Hepatocyte (in vitro differentiated cells): ENCODE results near the gene IL17RB. TPM values are rescaled to one million over a fixed set of nuclear protein-coding genes. Genes with fewer than 3 reads are reported as not detected.
A peak's percentile ranks its signal among the peaks of the same experiment; 100 is the strongest.

Experiments
- DNase-seq: peaks from one replicate; pipeline ENCODE4 v3.0.0-alpha.2; 2016; ENCODE audit warnings: low spot score
- H2AFZ ChIP-seq: fragments of 200-600 bp; sonication (generic); 2 replicates; pipeline ENCODE4 v1.6.0; 2016; ENCODE audit warnings: antibody characterized with exemption, mild to moderate bottlenecking
- H3K27ac ChIP-seq: fragments of 200-600 bp; sonication (generic); 2 replicates; pipeline ENCODE4 v1.5.1; 2016; ENCODE audit warnings: mild to moderate bottlenecking
- H3K27me3 ChIP-seq: fragments of 200-600 bp; sonication (generic); 2 replicates; pipeline ENCODE4 v1.6.1; 2016
- H3K36me3 ChIP-seq: fragments of 200-600 bp; sonication (generic); replicated peaks from 2 replicates; pipeline ENCODE4 v1.5.1; 2016; ENCODE audit warnings: low read depth; ENCODE audit not compliant: insufficient read depth
- H3K4me1 ChIP-seq: fragments of 200-600 bp; sonication (generic); 2 replicates; pipeline ENCODE4 v1.5.1; 2016; ENCODE audit warnings: mild to moderate bottlenecking, moderate library complexity; ENCODE audit not compliant: insufficient read depth
- H3K4me2 ChIP-seq: fragments of 200-600 bp; sonication (generic); 2 replicates; pipeline ENCODE4 v1.6.0; 2016
- H3K4me3 ChIP-seq: fragments of 200-600 bp; sonication (generic); 2 replicates; pipeline ENCODE4 v1.5.1; 2016; ENCODE audit warnings: mild to moderate bottlenecking
- H3K79me2 ChIP-seq: fragments of 200-600 bp; sonication (generic); 2 replicates; pipeline ENCODE4 v1.6.0; 2017; ENCODE audit warnings: mild to moderate bottlenecking
- H3K9me2 ChIP-seq: fragments of 200-600 bp; sonication (generic); replicated peaks from 2 replicates; pipeline ENCODE4 v1.6.0; 2017; ENCODE audit warnings: mild to moderate bottlenecking; ENCODE audit not compliant: insufficient read depth
- H3K9me3 ChIP-seq: fragments of 200-600 bp; sonication (generic); 2 replicates; pipeline ENCODE4 v1.5.1; 2016; ENCODE audit warnings: low read depth, mild to moderate bottlenecking
- H4K20me1 ChIP-seq: fragments of 200-600 bp; sonication (generic); 2 replicates; pipeline ENCODE4 v1.6.0; 2016; ENCODE audit warnings: mild to moderate bottlenecking; ENCODE audit not compliant: insufficient read depth, poor library complexity, severe bottlenecking
- EZH2 ChIP-seq: fragments of 200-600 bp; sonication (generic); IDR thresholded peaks from 2 replicates; pipeline ENCODE4 v1.6.1; 2016; ENCODE audit warnings: antibody characterized with exemption, mild to moderate bottlenecking, borderline replicate concordance
- EZH2phosphoT487 ChIP-seq: fragments of 200-600 bp; sonication (generic); IDR thresholded peaks from one replicate; pipeline ENCODE4 v1.6.1; 2018; ENCODE audit warnings: antibody characterized with exemption, mild to moderate bottlenecking, low read depth, moderate library complexity; ENCODE audit not compliant: unreplicated experiment, severe bottlenecking
- WGBS: methylation state at CpG from one replicate; pipeline ENCODE4 v1.1.6; 2016; ENCODE audit warnings: low lambda C conversion rate; ENCODE audit errors: missing lambda C conversion rate; 5-methylcytosine and 5-hydroxymethylcytosine counted together
- polyA plus RNA-seq: library from polyadenylated mRNA; unstranded; fragments of >200 nt; fragmentation: Nextera tagmentation; extraction: Ambion mirVana; gene quantifications from 2 replicates; pipeline ENCODE4 v1.2.1, GENCODE V29; 2016
- total RNA-seq: library from RNA; depleted of rRNA; stranded (reverse); fragments of >200 nt; gene quantifications from 2 replicates; pipeline ENCODE4 v1.2.3, GENCODE V29; 2014
- TF ChIP-seq, protein P1 (sequence below): fragments of 200-600 bp; sonication (generic); IDR thresholded peaks from 2 replicates; pipeline ENCODE4 v1.5.1; 2016; ENCODE audit warnings: antibody characterized with exemption, mild to moderate bottlenecking; ENCODE audit not compliant: poor library complexity

The IL17RB gene
- total and polyA plus RNA-seq, 2 experiments from 2014 or later: 14.1 to 17.4 TPM

DNA sequence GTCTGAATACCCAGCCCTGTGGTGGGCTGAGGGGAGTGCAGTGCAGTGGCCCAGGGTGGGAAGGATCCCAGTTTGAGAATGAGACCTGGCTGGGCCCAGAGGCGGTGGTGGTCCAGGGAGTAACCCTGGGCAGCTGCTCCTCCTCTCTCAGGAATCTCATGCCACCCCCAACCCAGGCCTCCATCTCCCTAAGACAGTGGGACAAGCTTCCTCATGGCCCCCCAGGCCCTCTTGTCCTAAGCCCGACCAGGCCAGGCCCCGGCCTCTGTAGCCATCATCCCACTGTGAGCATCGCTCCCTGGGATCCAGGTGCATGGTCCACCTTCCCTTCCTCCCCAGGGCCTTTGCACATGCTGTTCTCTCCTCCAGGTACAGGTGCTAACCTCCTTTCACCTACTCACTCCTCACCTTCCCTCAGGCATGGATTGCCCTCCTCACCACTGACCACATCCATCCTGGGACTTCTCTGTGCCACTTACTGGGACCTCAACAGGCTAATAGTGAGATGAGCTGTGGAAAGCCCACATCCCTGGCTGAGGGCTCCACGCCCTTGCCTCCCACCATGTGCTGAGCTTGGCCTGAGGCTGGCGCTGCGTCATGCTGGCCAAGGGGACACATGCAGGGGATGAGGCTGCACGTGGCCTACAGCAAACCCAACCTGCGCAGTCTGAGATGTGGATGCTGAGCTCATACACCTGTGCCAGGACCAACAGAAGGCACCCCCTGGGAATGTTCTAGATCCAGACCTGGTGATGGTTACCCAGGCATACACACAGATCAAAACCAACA is 10.1 kb upstream of the IL17RB start:
- H3K79me2 ChIP-seq: peaks cover 63% of the 10 kb centered on the region
- DNase-seq: no peak

DNA sequence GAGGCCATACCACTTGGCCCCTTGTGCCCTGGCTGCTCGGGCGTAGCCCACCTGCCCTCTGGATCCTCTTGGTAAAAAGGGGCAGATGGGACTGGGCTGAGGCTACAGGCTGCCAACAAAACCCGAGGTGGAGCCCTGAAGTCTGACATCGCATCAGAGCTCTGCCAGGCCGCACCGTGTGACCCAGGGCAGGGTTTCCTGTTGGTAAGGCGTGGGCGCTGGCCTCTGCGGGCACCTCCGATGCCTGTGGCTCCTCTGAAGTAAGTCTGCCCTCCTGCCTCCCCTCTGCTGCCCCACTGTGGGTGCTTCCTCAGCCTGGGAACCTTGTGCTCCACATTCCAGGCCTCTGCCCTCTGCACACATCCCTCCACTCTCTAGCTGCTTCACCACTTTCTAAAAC is 9.0 kb upstream of the IL17RB start:
- H3K36me3 ChIP-seq: no peaks in the 10 kb centered on the region
- no peak for DNase-seq
- H3K4me3 ChIP-seq: no peak overlapping the region
- peaks cover 65% of the 10 kb centered on the region for H3K79me2 ChIP-seq
- TF ChIP-seq EZH2 (no peak), EZH2phosphoT487 (no peak)
- TF ChIP-seq, protein P1, sequence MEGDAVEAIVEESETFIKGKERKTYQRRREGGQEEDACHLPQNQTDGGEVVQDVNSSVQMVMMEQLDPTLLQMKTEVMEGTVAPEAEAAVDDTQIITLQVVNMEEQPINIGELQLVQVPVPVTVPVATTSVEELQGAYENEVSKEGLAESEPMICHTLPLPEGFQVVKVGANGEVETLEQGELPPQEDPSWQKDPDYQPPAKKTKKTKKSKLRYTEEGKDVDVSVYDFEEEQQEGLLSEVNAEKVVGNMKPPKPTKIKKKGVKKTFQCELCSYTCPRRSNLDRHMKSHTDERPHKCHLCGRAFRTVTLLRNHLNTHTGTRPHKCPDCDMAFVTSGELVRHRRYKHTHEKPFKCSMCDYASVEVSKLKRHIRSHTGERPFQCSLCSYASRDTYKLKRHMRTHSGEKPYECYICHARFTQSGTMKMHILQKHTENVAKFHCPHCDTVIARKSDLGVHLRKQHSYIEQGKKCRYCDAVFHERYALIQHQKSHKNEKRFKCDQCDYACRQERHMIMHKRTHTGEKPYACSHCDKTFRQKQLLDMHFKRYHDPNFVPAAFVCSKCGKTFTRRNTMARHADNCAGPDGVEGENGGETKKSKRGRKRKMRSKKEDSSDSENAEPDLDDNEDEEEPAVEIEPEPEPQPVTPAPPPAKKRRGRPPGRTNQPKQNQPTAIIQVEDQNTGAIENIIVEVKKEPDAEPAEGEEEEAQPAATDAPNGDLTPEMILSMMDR: no peak
- H2AFZ ChIP-seq: no peak overlapping the region
- H3K4me2 ChIP-seq: no peak overlapping the region
- no peaks in the 10 kb centered on the region for H3K9me2 ChIP-seq
- peaks cover 15% of the 10 kb centered on the region for H3K4me1 ChIP-seq
- no peaks in the 10 kb centered on the region for H3K9me3 ChIP-seq
- H4K20me1 ChIP-seq: no peaks in the 10 kb centered on the region
- H3K27me3 ChIP-seq: no peaks in the 10 kb centered on the region
- no peak overlapping the region for H3K27ac ChIP-seq
- WGBS: 94% methylated on average over 10 of the region's 10 CpGs

More for the DNA sequence above, 10.1 kb upstream of the IL17RB start:
- H3K9me2 ChIP-seq: no peaks in the 10 kb centered on the region
- H3K27me3 ChIP-seq: no peaks in the 10 kb centered on the region
- H3K4me3 ChIP-seq: no peak overlapping the region
- no peaks in the 10 kb centered on the region for H3K36me3 ChIP-seq
- no peak overlapping the region for H3K27ac ChIP-seq
- no peak overlapping the region for H3K4me2 ChIP-seq
- no peaks in the 10 kb centered on the region for H4K20me1 ChIP-seq
- no peak overlapping the region for H2AFZ ChIP-seq
- 95% methylated on average over 9 of the region's 9 CpGs for WGBS
- TF ChIP-seq EZH2phosphoT487 (no peak), EZH2 (no peak)
- TF ChIP-seq, protein P1: no peak
- H3K4me1 ChIP-seq: peaks cover 5% of the 10 kb centered on the region
- H3K9me3 ChIP-seq: no peaks in the 10 kb centered on the region

DNA sequence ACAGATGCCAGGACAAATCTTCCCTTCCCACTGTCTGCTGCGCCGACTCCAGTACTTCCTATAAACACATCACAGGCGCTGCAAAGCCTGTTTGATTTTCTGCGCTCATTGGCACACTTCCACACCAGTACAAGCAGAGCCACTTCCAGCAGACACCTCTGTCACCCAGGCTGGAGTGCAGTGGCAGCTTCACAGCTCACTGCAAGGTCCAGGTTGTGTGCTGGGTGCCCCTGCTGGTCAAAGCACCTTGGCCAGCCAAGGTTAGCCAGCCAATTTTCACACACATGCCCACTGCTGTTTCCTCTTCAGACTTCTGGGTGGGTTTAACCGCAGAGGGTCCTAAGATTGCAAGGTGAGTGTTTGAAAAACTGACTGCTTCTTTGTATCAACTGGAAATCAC is 5.1 kb upstream of the IL17RB start:
- no peak for TF ChIP-seq EZH2
- TF ChIP-seq, protein P1: no peak
- TF ChIP-seq EZH2phosphoT487: no peak
- Histone ChIP-seq H2AFZ (no peak overlapping the region), H3K9me3 (no peaks in the 10 kb centered on the region), H3K4me2 (peak overlapping the region; percentile 60), H4K20me1 (no peaks in the 10 kb centered on the region), H3K9me2 (no peaks in the 10 kb centered on the region), H3K27ac (peak overlapping the region; percentile 97), H3K36me3 (no peaks in the 10 kb centered on the region), H3K79me2 (peaks cover 47% of the 10 kb centered on the region), H3K4me3 (no peak overlapping the region), H3K27me3 (no peaks in the 10 kb centered on the region), H3K4me1 (peaks cover 39% of the 10 kb centered on the region)
- DNase-seq: no peak
- 83% methylated on average over 5 of the region's 5 CpGs for WGBS
